HG03097 (cell line): ENCODE results near the gene GTF3C4.

Experiments used
- ATAC-seq: cut with Tn5 transposase; IDR thresholded peaks from one replicate; pipeline ENCODE4 v1.9.1; 2021; ENCODE audit not compliant: unreplicated experiment, low FRiP score

Gene GTF3C4, protein sequence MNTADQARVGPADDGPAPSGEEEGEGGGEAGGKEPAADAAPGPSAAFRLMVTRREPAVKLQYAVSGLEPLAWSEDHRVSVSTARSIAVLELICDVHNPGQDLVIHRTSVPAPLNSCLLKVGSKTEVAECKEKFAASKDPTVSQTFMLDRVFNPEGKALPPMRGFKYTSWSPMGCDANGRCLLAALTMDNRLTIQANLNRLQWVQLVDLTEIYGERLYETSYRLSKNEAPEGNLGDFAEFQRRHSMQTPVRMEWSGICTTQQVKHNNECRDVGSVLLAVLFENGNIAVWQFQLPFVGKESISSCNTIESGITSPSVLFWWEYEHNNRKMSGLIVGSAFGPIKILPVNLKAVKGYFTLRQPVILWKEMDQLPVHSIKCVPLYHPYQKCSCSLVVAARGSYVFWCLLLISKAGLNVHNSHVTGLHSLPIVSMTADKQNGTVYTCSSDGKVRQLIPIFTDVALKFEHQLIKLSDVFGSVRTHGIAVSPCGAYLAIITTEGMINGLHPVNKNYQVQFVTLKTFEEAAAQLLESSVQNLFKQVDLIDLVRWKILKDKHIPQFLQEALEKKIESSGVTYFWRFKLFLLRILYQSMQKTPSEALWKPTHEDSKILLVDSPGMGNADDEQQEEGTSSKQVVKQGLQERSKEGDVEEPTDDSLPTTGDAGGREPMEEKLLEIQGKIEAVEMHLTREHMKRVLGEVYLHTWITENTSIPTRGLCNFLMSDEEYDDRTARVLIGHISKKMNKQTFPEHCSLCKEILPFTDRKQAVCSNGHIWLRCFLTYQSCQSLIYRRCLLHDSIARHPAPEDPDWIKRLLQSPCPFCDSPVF

DNA sequence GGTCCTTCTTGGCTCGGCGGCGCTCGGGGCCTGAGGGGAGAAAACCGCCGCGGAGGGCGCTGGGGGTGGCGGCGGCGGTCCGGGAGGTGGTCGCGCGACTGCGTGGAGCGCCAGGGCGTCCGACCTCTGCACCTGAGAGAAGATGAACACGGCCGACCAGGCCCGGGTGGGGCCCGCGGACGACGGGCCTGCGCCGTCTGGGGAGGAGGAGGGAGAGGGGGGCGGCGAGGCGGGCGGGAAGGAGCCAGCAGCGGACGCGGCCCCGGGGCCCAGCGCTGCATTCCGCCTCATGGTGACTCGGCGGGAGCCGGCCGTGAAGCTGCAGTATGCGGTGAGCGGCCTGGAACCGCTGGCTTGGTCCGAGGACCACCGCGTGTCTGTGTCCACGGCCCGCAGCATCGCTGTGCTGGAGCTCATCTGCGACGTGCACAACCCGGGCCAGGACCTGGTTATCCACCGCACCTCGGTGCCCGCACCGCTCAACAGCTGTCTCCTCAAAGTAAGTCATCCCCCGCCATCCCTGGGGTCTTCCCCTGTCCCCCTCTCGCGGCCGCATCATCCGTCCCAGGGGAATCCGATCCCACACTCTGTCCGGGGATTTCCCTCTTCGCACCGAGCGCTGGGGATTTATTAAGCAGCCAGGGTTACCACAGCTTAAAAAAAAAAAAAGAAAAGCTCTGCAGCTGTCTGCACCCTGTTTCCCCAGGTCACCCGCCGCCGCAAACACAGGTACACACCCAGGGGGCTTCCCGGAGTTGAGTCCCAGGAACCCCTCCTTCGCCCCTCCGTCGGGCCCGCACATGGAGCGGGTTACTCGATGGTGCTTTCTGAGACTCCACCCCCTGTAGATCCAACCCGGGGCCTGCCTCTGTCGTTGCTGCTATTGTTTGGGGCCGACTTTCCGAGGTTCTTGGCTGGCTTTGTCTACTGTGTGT is at the start of gene GTF3C4:
Gene GTF3C4 (plus strand): TSS at position 8 of the 935 bp plus-strand sequence. CDS start 135 bp downstream, at position 143.
- ATAC-seq, result peak; percentile 33

DNA sequence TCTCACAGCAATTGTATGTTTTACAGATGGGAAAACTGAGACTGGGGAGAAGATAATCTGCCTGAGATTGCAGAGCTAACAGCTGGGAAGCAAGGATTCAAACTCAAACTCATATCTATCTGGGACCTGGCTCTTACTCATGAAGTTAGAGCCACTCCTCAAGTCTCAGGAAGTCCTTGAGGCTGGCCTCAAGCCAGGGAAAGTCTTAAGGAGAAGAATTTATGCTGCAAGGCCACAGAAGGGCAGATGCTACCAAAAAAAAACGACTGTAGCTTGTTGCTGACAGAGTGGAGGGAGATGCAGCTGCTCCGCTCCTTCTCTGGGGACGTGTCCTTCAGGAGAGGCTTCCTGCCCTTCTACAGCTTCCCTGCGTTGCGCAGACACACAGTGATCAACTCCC is 48.1 kb upstream of the GTF3C4 start:
- no peak for ATAC-seq

DNA sequence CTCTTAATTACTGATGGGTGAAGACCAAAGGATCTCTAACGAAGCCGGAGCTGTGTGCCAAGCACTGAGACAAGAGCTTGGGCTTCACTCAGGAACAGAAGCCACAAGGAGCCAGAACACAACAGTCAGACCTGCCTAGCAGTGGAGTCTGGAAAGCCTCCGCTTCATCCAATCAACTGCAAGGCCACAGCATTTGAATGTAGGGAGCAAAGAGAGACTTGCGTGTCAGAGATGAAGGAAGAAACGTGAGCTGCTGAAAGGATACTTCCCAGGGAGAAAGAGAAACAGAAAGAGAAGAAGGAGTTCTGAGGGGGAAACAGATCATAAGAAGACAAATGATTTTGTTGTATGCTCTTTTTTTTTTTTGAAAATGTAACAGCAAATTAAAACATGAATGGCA is 44.0 kb upstream of the GTF3C4 start:
- ATAC-seq, result no peak

DNA sequence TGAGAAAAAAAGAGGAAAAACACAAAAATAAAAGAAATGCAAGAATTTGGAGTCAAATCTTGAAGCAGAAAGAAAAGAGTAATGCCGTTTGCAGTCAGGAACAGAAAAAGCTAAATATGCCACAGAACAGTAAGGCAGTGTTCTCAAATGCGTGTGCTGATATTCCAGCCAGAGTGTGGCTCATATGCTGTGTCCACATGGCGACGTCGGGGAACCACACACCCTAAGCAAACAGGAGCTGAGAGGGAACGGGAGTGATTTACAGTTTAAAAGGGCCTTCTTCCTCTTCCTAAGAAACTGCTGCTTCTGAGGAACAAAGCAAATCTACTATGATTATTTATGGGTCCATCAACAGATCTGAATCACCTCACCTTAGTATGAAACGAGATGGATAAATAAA is 43.2 kb upstream of the GTF3C4 start:
- no peak for ATAC-seq

DNA sequence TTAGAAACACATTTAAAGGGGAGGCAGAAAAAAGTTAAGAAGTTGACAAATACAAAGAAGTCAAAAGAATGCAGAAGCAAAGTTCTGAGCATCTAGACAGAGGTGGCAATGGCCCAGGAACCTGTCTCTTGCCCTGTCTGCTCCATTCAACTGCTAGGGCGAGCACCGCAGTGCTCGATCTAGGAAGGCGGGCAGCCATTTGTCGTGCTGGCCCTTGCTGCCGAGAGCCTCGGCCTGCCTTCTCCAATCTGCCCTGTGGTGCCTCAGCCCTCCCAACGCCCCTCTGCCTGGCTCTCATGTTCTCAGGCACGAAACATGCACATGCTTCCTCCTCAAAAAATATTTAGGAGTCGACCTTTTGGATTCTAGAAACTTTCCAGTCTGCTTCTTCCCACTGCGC is 42.7 kb upstream of the GTF3C4 start:
- no peak for ATAC-seq

DNA sequence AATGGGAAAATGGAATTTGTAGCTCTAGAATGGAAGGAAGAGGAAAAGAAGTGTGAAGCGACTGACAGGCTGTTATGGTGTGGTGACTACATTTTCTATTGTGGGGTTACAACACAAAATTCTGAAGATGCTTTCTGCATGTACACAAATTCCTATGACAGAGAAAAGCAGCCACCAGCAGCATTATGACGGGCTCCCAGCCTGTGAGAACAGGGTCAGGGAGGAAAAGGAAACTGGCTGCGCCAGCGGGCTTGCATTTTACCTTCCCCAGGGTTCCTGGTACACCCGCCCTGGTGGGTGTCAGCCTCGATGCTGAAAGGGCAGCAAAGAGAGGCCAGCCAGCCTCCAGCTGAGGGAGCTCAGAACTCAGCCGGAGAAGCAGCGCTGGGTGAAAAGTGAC is 41.5 kb upstream of the GTF3C4 start:
- ATAC-seq, result no peak

DNA sequence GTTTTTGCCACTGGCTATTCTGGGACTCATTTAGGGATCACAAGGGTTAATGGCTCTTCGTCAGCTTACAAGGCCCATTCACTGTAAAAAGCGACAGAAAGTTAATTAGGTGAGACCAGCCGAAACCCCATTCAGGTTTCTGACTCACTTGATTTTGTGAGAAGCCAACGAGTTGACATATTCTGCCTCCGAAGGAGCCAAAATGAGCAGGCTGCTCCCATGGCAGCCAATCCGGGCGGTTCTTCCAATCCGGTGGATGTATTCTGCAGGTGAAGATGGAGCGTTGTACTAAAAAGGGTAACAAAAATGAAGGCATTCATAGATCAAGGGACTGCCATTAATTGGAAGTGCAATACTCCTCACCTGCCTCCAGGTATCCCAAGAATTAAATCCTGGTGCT is 40.1 kb upstream of the GTF3C4 start:
- no peak for ATAC-seq

DNA sequence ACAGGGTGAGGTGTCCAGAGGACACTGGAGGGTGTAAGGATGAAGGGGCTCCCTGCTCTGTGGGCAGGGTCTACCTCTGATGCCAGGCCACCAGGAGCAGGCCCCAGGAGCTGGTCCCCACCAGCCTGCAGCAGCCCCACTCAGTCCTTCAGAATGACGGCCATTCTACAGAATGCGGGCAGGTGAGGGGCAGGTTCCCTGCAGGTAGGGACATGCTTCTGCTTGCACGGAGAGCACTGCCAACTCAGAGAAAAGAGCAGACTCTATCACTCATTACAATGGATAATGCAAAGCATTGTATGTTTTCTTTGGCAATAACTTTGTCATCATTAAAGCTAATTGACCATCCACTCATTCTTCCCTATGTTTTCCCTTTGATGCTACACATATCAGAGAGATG is 39.5 kb upstream of the GTF3C4 start:
- no peak for ATAC-seq

DNA sequence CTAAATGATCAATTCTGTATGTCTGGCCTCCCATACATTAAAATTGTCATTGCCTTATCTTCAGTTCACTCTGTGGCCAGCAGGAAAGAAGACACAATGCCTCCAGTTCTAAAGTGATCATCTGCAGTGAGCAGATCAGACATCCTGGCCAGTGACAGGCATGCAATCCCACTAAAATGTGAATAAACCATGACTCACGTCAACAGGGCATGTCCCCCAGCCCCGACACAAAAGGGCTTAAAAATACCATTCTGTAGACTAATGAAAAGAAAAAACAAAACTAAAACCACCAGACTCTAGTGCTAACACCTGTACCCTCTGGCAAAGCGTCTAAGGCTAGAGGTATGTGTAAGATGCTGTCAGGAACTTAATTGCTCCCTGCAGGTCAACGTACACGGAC is 39.0 kb upstream of the GTF3C4 start:
- ATAC-seq, result no peak

DNA sequence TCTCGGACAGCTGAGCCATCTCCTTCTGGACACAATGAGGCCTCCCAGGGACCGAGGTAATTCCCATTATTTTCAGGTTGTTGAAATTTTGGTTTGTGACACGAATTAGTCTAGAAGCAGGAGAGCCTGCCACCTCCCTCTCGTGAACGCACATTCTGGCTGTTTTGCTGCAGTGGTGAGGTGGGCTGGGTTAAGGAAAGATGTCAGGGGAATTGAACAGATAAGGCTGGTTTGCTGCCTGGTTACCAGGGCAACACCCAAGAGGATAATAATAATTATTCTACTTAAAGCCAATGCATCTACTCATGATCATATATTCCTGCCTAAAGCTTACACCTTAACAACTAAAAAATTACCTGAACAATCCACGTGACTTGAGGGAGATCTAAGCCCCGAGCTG is 38.6 kb upstream of the GTF3C4 start:
- ATAC-seq, result no peak

DNA sequence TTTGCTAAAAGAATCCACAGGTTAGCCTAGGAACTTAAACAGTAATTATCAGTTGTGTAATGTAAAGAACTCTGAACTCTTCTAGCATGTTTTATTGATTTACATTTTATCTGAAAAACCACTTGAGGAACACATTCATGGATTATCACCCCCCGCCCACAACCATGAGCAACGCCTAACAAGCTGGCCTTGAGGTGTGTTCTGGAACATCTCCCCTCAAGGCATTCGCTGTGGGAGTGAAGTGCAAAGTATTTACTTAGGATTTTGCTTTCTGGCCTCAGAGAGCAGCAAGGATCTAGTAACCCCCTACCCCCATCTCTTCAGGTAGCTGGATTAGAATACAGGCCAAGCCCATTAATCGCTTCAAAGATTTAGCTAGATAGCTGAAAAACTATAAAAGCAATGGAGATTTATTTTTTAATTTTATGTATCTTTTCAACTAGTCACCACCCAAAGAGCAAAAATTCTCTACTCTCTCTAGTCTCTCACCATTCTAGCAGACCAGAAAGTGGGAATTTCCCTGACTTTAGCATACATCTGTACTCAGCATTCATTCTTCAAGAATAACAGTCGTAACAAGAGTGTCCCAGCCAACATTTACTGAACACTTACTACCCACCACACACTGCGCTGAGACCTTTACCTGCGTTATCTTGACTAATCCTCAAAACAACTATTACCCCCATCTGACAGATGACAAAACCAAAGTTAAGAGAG is 37.7 kb upstream of the GTF3C4 start:
- ATAC-seq, result no peak

DNA sequence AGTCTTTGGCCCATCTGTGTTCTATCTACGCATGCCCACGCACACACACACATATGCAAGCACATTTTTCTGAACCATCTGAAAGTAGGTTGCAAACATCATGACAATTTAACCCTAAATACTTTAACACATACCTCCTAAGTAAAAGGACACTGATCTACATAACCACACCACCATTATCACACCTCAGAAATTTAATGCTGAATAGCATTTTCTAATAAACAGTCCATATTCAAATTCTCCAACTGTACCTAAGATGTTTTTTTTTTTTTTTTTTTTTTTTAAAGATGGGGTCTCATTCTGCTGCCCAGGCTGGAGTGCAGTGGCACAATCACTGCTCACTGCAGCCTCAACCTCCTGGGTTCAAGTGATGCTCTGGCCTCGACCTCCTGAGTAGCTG is 35.9 kb upstream of the GTF3C4 start:
- no peak for ATAC-seq

DNA sequence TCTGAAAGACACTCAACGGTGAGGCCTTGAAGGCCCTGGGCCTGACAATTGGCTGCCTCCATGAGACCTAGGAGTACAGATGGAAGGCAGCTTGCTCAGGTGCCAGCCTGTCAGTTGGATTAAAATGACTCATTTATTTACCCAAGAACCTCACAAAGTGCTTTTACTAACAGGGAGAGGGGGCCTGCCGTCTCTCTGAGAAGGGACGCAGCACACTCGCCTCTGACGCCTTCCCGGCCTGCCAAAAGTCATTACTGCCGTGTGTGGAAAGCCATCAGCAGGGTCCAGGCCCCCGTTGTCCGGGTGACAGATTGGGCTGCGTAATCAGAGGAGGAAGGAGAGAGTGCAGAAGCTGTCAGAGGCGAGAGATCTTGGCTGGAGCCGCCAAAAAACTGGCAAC is 32.9 kb upstream of the GTF3C4 start:
- ATAC-seq, result no peak

DNA sequence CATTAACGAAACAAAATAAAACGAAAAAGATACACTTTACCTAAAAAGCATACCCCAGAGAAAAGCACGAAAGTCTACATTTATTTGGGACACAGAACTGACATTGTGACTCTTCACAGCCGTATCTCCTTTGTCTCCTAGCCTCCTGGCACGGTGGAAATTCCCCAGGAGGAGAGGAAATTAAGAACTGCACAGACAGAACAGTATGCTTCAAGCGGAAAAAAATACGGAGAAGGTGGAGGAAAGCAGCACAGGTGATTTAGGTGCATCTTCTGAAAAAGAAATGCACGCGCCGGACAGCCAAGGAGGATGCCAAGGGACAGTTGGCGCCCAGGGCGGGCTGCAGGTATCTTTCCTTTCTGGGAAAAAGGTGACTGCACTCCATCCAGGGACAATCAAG is 32.5 kb upstream of the GTF3C4 start:
- ATAC-seq, result no peak

DNA sequence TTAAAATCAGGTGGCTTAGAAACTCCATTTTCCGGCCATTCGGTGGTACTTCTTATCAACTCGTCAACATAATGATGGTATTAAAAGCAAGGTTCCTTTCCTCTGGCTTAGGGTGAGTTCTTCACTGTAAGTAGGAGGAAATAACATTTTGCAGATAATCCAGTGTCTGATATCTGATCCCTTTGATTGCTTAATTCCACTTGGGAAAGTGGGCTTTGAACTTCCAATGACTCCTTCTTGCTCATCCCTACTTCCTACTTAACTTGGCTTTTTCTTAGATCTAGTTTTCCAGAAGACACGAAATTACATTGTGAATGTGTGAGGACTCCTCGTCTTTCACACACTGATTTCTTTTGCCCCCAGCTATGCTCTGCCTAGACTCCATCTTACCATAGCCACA is 32.0 kb upstream of the GTF3C4 start:
- ATAC-seq, result no peak

DNA sequence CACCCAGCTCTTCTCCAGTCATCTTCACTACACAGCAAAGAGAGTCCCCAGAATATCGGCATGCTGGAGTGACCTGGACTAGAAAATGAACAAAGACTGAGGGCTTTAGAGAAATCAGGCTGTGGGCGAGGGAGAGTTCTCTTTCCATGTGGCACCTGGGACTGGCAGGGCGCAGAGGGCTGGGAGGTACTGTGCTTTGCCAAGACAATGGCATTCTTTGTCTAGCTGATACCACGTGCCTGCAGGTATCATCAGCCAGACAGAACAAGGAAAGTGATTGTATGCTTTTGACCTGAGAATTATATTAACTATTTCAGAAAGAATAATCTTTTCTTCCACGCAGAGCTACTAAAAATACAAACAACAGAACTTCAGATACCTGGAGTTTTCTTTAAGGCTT is 30.9 kb upstream of the GTF3C4 start:
- no peak for ATAC-seq

DNA sequence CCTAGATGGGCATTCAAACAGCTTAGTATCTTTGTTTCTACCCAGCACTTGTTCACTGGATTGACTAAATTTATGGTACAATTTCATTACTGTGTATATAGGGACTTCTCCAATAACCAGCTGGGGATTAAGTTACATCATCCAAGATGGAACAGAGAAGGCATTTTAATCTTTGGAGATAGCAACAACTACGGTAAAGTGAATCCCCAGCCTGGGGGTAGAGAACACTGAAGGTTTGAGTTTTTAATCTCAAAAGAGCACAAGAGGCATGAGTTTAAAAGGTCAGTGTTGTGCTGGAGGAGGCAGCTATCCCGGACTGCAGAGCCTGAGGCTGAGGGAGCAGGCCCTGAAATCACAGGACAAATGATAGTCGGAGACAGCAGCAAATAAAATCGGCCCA is 29.0 kb upstream of the GTF3C4 start:
- ATAC-seq, result no peak

DNA sequence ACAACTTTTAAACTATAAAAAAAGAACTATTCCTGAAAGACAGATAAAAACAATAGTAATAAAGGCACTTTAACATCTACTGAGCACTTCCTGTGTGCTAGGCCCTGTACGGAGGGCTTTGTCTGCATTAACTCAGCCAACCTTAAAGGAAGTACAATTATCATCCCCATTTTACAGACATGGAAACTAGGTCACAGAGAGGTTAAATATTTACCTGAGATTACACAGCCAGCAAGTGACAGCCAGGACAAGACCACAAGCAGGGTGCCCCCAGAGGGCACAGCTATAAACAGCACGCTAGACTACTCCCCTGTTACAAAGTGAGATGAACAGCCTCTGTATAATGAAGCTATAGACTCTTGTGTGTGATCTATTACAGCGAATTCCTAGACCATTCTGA is 26.0 kb upstream of the GTF3C4 start:
- no peak for ATAC-seq

DNA sequence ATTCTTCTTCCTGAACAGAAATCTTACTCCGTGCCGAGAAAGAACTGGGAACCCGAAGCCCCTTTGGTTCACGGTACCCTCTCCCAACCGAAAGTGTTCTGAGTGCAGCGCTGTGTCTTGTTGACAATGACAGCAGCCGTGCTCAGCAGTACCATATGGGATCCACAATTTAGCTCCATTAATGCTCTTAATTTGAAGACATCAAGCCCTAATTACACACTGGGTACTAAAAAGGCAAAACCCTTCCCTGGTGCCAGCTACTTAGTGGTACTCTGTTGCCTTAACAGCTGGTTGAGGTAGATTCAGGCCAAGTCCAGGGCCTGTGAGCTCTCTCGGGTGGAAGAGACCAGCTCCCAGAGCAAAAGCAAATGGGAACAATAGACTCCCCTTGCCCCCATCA is 25.0 kb upstream of the GTF3C4 start:
- no peak for ATAC-seq

DNA sequence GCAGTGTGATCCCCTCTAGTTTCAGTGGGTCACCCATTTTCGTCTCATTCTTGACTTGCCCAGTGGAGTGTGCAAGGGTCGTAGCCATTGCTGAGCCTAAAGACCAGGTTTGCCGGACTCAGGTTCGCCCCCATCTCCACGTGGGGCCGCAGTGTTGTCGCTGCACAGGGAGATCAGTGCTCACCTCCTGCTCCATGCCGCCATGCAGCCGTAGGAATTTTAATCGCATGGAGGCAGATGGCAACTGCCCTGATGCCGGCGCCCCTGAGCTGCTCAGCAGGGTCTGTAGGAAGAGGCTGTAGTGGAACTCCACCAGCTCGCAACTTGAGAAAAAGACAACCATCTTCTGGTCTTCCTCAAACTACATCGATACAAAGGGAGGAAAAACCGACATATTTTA is 24.6 kb upstream of the GTF3C4 start:
- no peak for ATAC-seq
